Ectodermal cell (in vitro differentiated cells): ENCODE measurements around the gene PRM3.

Source experiments
- H3K27ac ChIP-seq: 2 replicates; pipeline ENCODE4 v1.7.0; 2013; ENCODE audit warnings: mild to moderate bottlenecking, low read depth, low read length; ENCODE audit not compliant: insufficient read depth, poor library complexity, severe bottlenecking
- H3K27me3 ChIP-seq: 2 replicates; pipeline ENCODE4 v1.7.0; 2013; ENCODE audit warnings: mild to moderate bottlenecking, low read length; ENCODE audit not compliant: insufficient read depth, control insufficient read depth, poor library complexity, severe bottlenecking
- H3K36me3 ChIP-seq: one replicate; pipeline ENCODE4 v1.7.0; 2013; ENCODE audit warnings: low read length; ENCODE audit not compliant: control insufficient read depth, insufficient read depth
- H3K4me1 ChIP-seq: one replicate; pipeline ENCODE4 v1.7.0; 2013; ENCODE audit warnings: low read length; ENCODE audit not compliant: control insufficient read depth, insufficient read depth
- H3K4me3 ChIP-seq: 2 replicates; pipeline ENCODE4 v1.7.0; 2013; ENCODE audit warnings: low read depth, low read length, control low read depth; ENCODE audit not compliant: insufficient read depth
- H3K9me3 ChIP-seq: 2 replicates; pipeline ENCODE4 v1.7.0; 2013; ENCODE audit warnings: mild to moderate bottlenecking, low read length, moderate library complexity; ENCODE audit not compliant: control insufficient read depth
- WGBS, 2 experiments: methylation state at CpG; one replicate each; pipeline ENCODE4 v1.1.7; 2013; ENCODE audit warnings: missing lambda C conversion rate in 2 of 2; 5-methylcytosine and 5-hydroxymethylcytosine counted together

The PRM3 gene

DNA sequence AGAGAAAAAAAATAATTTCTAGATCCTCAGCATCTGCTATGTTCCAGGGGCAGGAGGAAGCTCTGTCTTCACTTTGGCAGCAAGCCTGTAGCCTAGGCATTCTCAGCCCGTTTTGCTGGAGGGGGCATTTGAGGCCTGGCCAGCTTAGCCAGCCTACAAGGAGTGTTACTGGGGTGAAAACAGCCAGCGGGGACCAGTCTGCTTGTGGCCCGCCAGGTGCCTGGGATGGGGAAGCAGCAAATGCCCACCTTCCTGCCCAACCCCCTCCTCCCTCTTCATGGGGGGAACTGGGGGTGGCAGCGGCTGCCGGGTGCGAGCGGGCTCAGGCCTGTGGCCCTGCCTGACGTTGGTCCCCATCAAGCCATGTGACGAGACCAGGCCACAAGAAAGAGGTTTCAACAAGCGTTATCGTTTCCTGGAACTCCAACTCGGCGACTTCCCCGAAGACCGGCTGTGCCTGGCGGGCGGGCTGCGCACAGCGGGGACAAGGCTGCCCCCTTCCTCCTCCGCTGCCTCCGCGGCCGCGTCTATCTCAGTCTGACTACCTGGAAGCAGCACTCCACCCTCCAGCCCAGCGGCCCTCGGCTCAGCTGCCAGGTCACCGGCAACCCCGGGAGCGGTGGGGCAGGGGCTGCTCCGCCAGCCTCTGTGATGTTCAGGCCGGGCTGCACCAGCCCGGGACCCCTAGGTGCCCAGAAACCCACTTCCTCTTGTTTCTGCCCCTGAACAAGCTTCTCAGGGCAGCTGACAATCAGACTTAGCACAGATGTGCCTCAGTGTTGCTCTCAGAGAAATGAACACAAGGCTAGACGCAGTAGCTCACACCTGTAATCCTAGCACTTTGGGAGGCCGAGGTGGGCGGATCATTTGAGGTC lies 40.3 kb downstream of the PRM3 start:
- Histone ChIP-seq H3K9me3 (no peaks in the 10 kb centered on the region), H3K4me3 (no peak overlapping the region), H3K4me1 (no peaks in the 10 kb centered on the region), H3K27me3 (no peaks in the 10 kb centered on the region), H3K36me3 (no peaks in the 10 kb centered on the region), H3K27ac (no peak overlapping the region)
- 89 to 90% methylated on average over 35 of the region's 35 CpGs for WGBS, 2 experiments

DNA sequence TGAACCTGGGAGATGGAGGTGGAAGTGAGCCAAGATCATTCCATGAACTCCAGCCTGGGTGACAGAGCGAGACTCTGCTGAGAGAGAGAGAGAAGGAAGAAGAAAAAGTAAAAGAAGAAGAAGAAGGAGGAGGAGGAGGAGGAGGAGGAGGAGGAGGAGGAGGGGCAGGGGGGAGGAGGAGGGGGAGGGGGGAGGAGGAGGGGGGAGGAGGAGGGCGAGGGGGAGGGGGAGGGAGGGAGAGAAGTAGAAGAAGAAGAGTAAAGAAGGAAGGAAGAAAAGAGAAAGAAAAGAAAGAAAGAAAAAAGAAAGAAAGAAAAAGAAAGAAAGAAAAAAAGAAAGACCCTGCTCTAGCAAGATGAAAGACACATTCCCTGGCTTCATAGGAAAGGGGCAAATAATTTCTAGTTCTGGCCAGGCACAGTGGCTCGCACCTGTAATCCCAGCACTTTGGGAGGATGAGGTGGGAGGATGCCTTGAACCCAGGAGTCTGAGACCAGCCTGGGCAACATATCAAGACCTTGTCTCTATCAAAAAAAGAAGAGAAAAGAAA lies 41.1 kb downstream of the PRM3 start:
- Histone ChIP-seq H3K27me3 (no peaks in the 10 kb centered on the region), H3K4me3 (no peak overlapping the region), H3K36me3 (no peaks in the 10 kb centered on the region), H3K9me3 (no peaks in the 10 kb centered on the region), H3K4me1 (no peaks in the 10 kb centered on the region), H3K27ac (no peak overlapping the region)
- 81 to 97% methylated on average over 2 of the region's 3 CpGs for WGBS, 2 experiments

DNA sequence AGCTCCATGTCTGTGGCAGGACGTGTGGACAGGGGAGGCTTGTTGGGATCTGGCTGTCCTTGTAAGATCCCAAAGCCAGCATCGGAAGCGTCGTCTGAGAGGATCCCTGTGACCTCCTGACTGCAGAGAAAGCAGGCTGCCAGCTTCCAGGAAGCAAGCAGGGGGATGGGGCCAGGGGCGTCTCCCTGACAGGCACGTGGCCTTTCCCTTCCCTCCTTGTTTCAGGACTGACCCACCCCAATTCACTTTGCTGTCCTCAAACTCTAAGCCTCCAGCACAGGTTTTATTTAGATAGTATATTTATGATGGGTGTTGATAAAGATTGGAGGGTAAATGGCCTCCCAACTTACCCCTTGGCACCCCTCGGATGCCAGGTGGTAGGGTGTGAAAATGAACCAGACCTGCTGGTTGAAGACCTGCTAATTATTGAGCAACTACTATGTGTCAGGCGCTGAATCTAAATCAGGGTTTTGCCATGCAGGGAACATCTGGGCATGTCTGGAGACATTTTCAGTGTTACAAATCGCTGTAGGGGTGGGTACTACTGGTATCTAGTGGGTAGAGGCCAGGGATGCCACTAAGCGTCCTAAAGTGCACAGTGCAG lies 42.0 kb downstream of the PRM3 start:
- no peak overlapping the region for H3K27ac ChIP-seq
- no peak overlapping the region for H3K4me3 ChIP-seq
- H3K4me1 ChIP-seq, result no peaks in the 10 kb centered on the region
- 73 to 75% methylated on average over 10 of the region's 10 CpGs for WGBS, 2 experiments
- no peaks in the 10 kb centered on the region for H3K27me3 ChIP-seq
- no peaks in the 10 kb centered on the region for H3K36me3 ChIP-seq
- H3K9me3 ChIP-seq, result no peaks in the 10 kb centered on the region

DNA sequence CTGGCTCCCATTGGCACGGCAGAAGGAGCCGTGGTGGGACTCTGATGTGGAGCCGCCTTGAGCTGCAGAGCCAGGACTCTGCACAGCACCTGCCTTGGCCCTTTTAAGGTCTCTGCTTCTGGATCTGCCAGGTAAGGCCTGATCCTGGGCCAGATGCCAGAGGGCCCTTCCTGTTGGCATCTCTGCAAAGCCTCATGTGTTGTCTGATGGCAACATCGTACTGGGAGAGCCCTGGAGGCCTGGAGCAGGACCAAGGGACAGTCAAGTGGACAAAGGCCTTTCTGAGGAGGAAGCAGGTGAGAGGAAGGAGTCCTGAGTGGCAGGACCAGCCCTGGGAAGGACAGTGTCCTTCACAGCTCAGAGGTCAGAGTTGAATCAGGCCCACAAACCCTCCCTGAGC lies 43.5 kb downstream of the PRM3 start:
- H3K36me3 ChIP-seq, result no peaks in the 10 kb centered on the region
- H3K9me3 ChIP-seq, result no peaks in the 10 kb centered on the region
- H3K4me1 ChIP-seq, result no peaks in the 10 kb centered on the region
- no peak overlapping the region for H3K27ac ChIP-seq
- 92 to 94% methylated on average over 4 of the region's 4 CpGs for WGBS, 2 experiments
- no peak overlapping the region for H3K4me3 ChIP-seq
- H3K27me3 ChIP-seq, result no peaks in the 10 kb centered on the region

DNA sequence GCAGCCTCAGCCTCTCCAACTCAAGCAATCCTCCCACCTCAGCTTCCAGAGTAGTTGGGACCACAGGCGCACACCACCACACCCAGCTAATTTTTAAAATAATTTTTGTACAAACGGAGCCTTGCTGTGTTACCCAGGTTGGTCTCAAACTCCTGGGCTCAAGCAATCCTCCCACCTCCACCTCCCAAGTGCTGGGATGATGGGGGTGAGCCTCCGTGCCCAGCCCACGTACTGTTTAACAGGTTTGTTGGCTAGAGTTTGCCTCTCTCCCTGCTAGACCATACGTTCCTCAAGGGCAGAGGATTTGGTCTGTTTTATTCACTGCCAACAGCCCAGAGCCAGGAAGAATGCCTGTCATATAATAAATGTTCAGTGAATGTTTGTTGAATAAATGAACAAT lies 44.0 kb downstream of the PRM3 start:
- Histone ChIP-seq H3K36me3 (no peaks in the 10 kb centered on the region), H3K27me3 (no peaks in the 10 kb centered on the region), H3K4me3 (no peak overlapping the region), H3K27ac (no peak overlapping the region), H3K9me3 (no peaks in the 10 kb centered on the region), H3K4me1 (no peaks in the 10 kb centered on the region)
- 79 to 88% methylated on average over 5 of the region's 5 CpGs for WGBS, 2 experiments

DNA sequence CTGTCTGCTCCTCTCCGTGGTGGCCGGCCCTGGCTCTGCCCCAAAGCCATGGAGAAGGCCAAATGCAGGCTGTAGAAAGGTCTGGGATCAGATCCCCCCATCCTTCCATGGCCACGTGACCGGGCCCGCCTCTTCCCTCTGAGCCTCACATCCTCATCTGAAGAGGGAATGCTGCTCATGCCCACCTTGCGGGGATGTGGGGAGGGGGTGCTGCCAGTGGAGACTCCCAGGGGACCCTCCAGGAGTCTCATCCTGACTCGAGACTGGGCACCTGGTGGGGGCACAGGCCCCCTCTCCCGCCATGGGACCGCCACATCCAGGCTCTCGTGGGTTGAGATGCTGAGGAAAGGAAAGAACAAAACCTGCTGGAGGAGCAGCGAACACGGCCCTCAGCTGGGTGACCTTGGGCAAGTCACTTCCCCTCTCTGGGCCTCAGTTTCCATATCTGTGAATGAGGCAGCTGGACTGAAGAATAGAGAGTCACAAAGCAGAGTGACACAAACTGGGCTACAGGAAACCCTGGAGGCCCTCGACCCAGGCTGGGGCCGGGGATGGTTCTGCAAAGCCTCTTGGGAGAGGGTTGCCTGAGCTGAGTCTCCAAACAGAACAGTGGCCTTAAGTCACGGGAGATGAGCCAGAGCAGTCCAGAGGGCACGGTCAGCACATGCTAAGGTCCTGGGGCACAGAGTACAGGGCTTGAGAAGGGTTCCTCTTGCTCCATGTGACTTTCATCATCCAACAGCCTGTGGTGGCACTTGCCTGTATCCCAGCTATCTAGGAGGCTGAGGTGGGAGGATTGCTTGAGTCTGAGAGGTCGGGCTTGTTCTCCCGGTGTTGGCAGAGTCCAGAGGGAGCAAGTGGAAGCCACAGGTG lies 47.5 kb downstream of the PRM3 start:
- 89 to 90% methylated on average over 18 of the region's 18 CpGs for WGBS, 2 experiments
- Histone ChIP-seq H3K4me3 (no peak overlapping the region), H3K27ac (no peak overlapping the region)

DNA sequence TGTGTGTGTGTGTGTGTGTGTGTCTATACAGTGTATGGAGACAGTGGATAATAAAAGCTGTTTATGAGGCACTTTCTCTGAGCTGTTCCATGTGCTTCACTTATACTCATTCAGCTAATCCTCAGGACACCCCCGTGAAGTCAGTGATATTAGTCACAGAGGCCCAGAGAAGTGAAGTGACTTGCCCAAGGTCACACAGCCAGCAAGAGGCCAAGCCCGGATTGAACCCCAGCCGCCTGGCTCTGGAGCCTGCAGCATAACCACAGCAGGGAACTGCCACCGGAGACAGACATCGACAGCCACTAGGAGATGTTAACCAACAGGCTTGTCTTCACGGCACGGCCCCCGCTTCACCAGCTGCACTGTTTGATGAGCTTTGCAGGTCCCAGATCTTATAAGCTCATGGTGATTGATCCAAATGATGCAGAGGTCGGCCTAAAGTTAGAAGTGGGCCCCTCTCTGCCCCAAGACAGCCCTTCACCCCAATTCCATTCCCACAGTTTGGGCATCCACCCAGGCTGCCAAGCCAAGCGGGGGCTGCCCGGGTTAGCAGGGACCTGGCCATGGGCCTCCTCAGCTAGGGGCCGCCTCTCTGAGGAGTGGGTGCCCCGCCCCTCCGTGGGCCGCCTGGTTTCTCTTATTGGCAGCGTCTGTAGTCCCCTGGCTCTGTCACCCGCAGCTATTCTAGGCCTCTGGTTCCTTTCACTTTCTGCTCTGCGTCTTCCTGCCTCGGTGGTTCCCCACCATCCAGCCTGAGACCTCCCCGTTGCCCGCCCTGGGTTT lies 48.3 kb downstream of the PRM3 start:
- no peaks in the 10 kb centered on the region for H3K4me1 ChIP-seq
- no peaks in the 10 kb centered on the region for H3K27me3 ChIP-seq
- no peaks in the 10 kb centered on the region for H3K9me3 ChIP-seq
- H3K27ac ChIP-seq, result no peak overlapping the region
- WGBS, 2 experiments, result 89% methylated on average over 21 of the region's 21 CpGs
- no peak overlapping the region for H3K4me3 ChIP-seq
- H3K36me3 ChIP-seq, result no peaks in the 10 kb centered on the region

More for the DNA sequence above, 47.5 kb downstream of the PRM3 start:
- H3K9me3 ChIP-seq, result no peaks in the 10 kb centered on the region
- H3K4me1 ChIP-seq, result no peaks in the 10 kb centered on the region
- no peaks in the 10 kb centered on the region for H3K27me3 ChIP-seq
- H3K36me3 ChIP-seq, result no peaks in the 10 kb centered on the region

DNA sequence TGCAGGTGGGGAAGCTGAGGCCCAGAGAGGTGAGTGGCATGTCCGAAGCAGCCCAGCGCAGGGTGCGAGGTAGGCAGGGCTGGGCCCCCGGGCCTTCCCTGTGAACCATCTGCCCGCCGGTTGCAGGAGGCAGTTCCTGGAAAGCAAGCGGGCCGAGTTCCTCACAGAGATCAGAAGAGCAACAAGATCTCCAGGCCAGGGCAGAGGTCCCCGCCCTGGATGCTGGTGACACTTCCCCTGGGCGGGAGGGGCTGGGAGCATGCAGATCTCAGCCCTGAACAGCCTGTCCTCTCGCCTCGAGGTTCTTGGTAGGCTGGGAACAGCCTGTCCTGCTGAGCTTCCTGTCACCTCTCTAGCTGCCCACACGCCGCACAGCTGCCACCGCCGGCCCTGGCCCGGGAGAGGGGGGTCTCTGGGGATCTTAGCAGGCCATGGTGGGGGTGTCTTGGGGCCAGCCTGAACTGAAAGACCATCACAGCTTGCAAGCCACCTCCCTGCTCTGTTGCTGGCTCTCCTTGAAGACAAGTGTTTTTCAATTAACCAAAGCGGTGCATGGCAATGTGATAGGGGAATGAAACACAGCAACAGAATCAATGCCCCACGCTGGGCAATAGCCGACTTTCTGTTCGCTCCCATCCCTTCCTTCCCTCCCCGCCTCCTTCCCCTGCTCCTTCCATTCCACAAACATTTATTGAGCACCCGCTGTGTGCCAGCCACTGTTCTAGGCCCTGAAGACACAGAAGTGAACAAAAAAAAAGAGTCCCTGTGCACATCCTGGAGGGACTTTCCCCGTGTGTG lies 49.1 kb downstream of the PRM3 start:
- Histone ChIP-seq H3K27me3 (no peaks in the 10 kb centered on the region), H3K4me3 (no peak overlapping the region), H3K4me1 (no peaks in the 10 kb centered on the region), H3K27ac (no peak overlapping the region), H3K9me3 (no peaks in the 10 kb centered on the region), H3K36me3 (no peaks in the 10 kb centered on the region)
- WGBS, 2 experiments, result 46 to 54% methylated on average over 24 of the region's 24 CpGs
